Measurements from ENCODE around the gene PIK3C2G.

PIK3C2G gene

GRCh38 chr12:18430425-18431048 is 169.2 kb downstream of the PIK3C2G start:
- no peaks in the 10 kb centered on the region for H3K27me3 ChIP-seq (ENCODE audit: control insufficient read depth in 1 of 2, insufficient read depth in 1 of 2, low read length in 2 of 2)
- H3K4me2 ChIP-seq (ENCODE audit: low read length, poor library complexity, severe bottlenecking), result no peak overlapping the region
- H3K4me1 ChIP-seq (ENCODE audit: control insufficient read depth, insufficient read depth, low read depth, low read length), result no peaks in the 10 kb centered on the region
- H2BK15ac ChIP-seq (ENCODE audit: low read depth, poor library complexity, severe bottlenecking), result no peak overlapping the region
- no peak overlapping the region for H3K23ac ChIP-seq (ENCODE audit: low read length in 2 of 2)
- no peaks in the 10 kb centered on the region for H3K79me1 ChIP-seq (replicated peaks; ENCODE audit: low read length, poor library complexity, severe bottlenecking)
- no peaks in the 10 kb centered on the region for H3K36me3 ChIP-seq (ENCODE audit: control insufficient read depth in 1 of 2, insufficient read depth in 2 of 2, low read depth in 1 of 2, low read length in 2 of 2)
- H3K14ac ChIP-seq (ENCODE audit: low read length in 2 of 2), result no peak overlapping the region
- peak overlapping the region in 1 of 2 experiments; percentile 7 for H3K18ac ChIP-seq (ENCODE audit: low read depth in 1 of 2, low read length in 2 of 2)
- no peaks in the 10 kb centered on the region for H3K9me3 ChIP-seq (ENCODE audit: control insufficient read depth, low read length)
- peak; percentile 71 for DNase-seq
- no peak overlapping the region for H3K4ac ChIP-seq (ENCODE audit: low read depth in 1 of 2, low read length in 2 of 2)
- no peak overlapping the region for H4K8ac ChIP-seq (ENCODE audit: low read length)
- 0% methylated on average over 2 of the region's 3 CpGs for WGBS
- H3K27ac ChIP-seq (ENCODE audit: low read length, poor library complexity, severe bottlenecking), result no peak overlapping the region
- H3K9ac ChIP-seq (ENCODE audit: low read length), result no peak overlapping the region
- no peak overlapping the region for H4K91ac ChIP-seq (ENCODE audit: low read length)
- no peak overlapping the region for H2BK5ac ChIP-seq (ENCODE audit: low read depth, low read length, poor library complexity, severe bottlenecking)
- no peak overlapping the region for H2BK120ac ChIP-seq (ENCODE audit: low read depth, low read length)
- no peak overlapping the region for H2BK12ac ChIP-seq (ENCODE audit: low read length in 2 of 2)
- H3K4me3 ChIP-seq (ENCODE audit: insufficient read depth in 1 of 2, low read depth in 1 of 2, low read length in 2 of 2), result no peak overlapping the region
- no peak overlapping the region for H2AK5ac ChIP-seq (ENCODE audit: low read length, severe bottlenecking)
- no peak overlapping the region for H2AFZ ChIP-seq (ENCODE audit: low read depth, low read length)

DNA sequence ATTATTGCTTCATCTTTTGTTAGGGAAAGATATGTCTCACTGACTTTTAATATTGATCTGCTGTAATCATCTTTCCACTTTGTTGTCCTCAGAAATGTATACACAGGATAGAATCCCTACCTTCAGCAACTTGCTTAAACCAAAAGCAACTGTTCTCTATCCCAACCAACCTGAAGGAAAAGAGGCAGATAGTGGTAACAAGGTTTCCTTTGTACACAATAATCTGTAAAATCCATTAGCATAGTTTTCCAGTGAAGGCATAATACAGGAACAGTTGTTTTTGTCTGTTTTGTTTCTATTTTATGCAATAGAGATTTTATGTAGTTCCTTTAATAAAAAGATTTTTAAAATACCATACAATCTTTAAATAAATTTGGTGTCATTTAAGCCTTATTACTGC is 170.5 kb downstream of the PIK3C2G start:
- Histone ChIP-seq H2BK120ac (ENCODE audit: low read depth, low read length) (no peak overlapping the region), H2AK5ac (ENCODE audit: low read length, severe bottlenecking) (no peak overlapping the region), H3K27me3 (ENCODE audit: control insufficient read depth in 1 of 2, insufficient read depth in 1 of 2, low read length in 2 of 2) (no peaks in the 10 kb centered on the region), H4K91ac (ENCODE audit: low read length) (no peak overlapping the region), H3K18ac (ENCODE audit: low read depth in 1 of 2, low read length in 2 of 2) (no peak overlapping the region), H3K4me1 (ENCODE audit: control insufficient read depth, insufficient read depth, low read depth, low read length) (no peaks in the 10 kb centered on the region), H2AFZ (ENCODE audit: low read depth, low read length) (no peak overlapping the region), H3K4me3 (ENCODE audit: insufficient read depth in 1 of 2, low read depth in 1 of 2, low read length in 2 of 2) (no peak overlapping the region), H2BK15ac (ENCODE audit: low read depth, poor library complexity, severe bottlenecking) (no peak overlapping the region), H2BK12ac (ENCODE audit: low read length in 2 of 2) (no peak overlapping the region), H3K23ac (ENCODE audit: low read length in 2 of 2) (no peak overlapping the region), H4K8ac (ENCODE audit: low read length) (no peak overlapping the region), H3K27ac (ENCODE audit: low read length, poor library complexity, severe bottlenecking) (no peak overlapping the region), H3K9me3 (ENCODE audit: control insufficient read depth, low read length) (no peaks in the 10 kb centered on the region), H2BK5ac (ENCODE audit: low read depth, low read length, poor library complexity, severe bottlenecking) (no peak overlapping the region), H3K4me2 (ENCODE audit: low read length, poor library complexity, severe bottlenecking) (no peak overlapping the region), H3K36me3 (ENCODE audit: control insufficient read depth in 1 of 2, insufficient read depth in 2 of 2, low read depth in 1 of 2, low read length in 2 of 2) (no peaks in the 10 kb centered on the region), H3K9ac (ENCODE audit: low read length) (no peak overlapping the region), H3K4ac (ENCODE audit: low read depth in 1 of 2, low read length in 2 of 2) (no peak overlapping the region), H3K14ac (ENCODE audit: low read length in 2 of 2) (no peak overlapping the region), H3K79me1 (replicated peaks; ENCODE audit: low read length, poor library complexity, severe bottlenecking) (no peaks in the 10 kb centered on the region)
- DNase-seq, result no peak

DNA sequence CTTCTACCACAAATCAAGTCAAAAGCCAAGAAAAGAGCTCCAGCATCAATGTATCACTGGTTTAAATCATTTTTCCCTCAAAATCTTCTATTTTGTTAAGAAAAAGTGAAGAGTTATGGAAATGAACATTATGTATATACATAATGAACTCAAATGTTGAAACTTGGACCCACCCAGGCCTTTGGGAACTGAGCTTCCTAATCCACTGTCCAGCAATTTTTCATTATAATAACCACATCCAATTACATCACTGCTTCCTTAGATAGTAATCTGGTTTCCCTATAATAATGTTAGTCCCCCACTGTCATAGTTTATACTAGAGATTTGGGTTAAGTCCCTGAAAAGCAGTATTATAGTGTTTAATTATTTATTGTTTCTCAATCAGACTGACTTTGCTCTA is 170.9 kb downstream of the PIK3C2G start:
- no peak overlapping the region for H2AFZ ChIP-seq (ENCODE audit: low read depth, low read length)
- H3K79me1 ChIP-seq (replicated peaks; ENCODE audit: low read length, poor library complexity, severe bottlenecking), result no peaks in the 10 kb centered on the region
- H3K4me2 ChIP-seq (ENCODE audit: low read length, poor library complexity, severe bottlenecking), result no peak overlapping the region
- H2BK120ac ChIP-seq (ENCODE audit: low read depth, low read length), result no peak overlapping the region
- no peak overlapping the region for H3K14ac ChIP-seq (ENCODE audit: low read length in 2 of 2)
- H3K4me3 ChIP-seq (ENCODE audit: insufficient read depth in 1 of 2, low read depth in 1 of 2, low read length in 2 of 2), result no peak overlapping the region
- no peak for DNase-seq
- H3K23ac ChIP-seq (ENCODE audit: low read length in 2 of 2), result no peak overlapping the region
- no peaks in the 10 kb centered on the region for H3K36me3 ChIP-seq (ENCODE audit: control insufficient read depth in 1 of 2, insufficient read depth in 2 of 2, low read depth in 1 of 2, low read length in 2 of 2)
- no peak overlapping the region for H4K8ac ChIP-seq (ENCODE audit: low read length)
- H3K9me3 ChIP-seq (ENCODE audit: control insufficient read depth, low read length), result no peaks in the 10 kb centered on the region
- no peak overlapping the region for H3K27ac ChIP-seq (ENCODE audit: low read length, poor library complexity, severe bottlenecking)
- no peak overlapping the region for H2BK15ac ChIP-seq (ENCODE audit: low read depth, poor library complexity, severe bottlenecking)
- H2BK5ac ChIP-seq (ENCODE audit: low read depth, low read length, poor library complexity, severe bottlenecking), result no peak overlapping the region
- H3K9ac ChIP-seq (ENCODE audit: low read length), result no peak overlapping the region
- H2BK12ac ChIP-seq (ENCODE audit: low read length in 2 of 2), result no peak overlapping the region
- no peaks in the 10 kb centered on the region for H3K4me1 ChIP-seq (ENCODE audit: control insufficient read depth, insufficient read depth, low read depth, low read length)
- no peak overlapping the region for H4K91ac ChIP-seq (ENCODE audit: low read length)
- no peak overlapping the region for H2AK5ac ChIP-seq (ENCODE audit: low read length, severe bottlenecking)
- no peak overlapping the region for H3K18ac ChIP-seq (ENCODE audit: low read depth in 1 of 2, low read length in 2 of 2)
- no peak overlapping the region for H3K4ac ChIP-seq (ENCODE audit: low read depth in 1 of 2, low read length in 2 of 2)
- no peaks in the 10 kb centered on the region for H3K27me3 ChIP-seq (ENCODE audit: control insufficient read depth in 1 of 2, insufficient read depth in 1 of 2, low read length in 2 of 2)

- no peak overlapping the region for H2BK15ac ChIP-seq (ENCODE audit: low read depth, poor library complexity, severe bottlenecking)
- no peaks in the 10 kb centered on the region for H3K4me1 ChIP-seq (ENCODE audit: control insufficient read depth, insufficient read depth, low read depth, low read length)
- no peaks in the 10 kb centered on the region for H3K36me3 ChIP-seq (ENCODE audit: control insufficient read depth in 1 of 2, insufficient read depth in 2 of 2, low read depth in 1 of 2, low read length in 2 of 2)
- no peak overlapping the region for H4K91ac ChIP-seq (ENCODE audit: low read length)
- no peak overlapping the region for H3K23ac ChIP-seq (ENCODE audit: low read length in 2 of 2)
- no peak overlapping the region for H3K27ac ChIP-seq (ENCODE audit: low read length, poor library complexity, severe bottlenecking)
- no peaks in the 10 kb centered on the region for H3K27me3 ChIP-seq (ENCODE audit: control insufficient read depth in 1 of 2, insufficient read depth in 1 of 2, low read length in 2 of 2)
- no peak overlapping the region for H2BK12ac ChIP-seq (ENCODE audit: low read length in 2 of 2)
- H2BK5ac ChIP-seq (ENCODE audit: low read depth, low read length, poor library complexity, severe bottlenecking), result no peak overlapping the region
- no peak overlapping the region for H3K4me3 ChIP-seq (ENCODE audit: insufficient read depth in 1 of 2, low read depth in 1 of 2, low read length in 2 of 2)
- no peak overlapping the region for H4K8ac ChIP-seq (ENCODE audit: low read length)
- no peak overlapping the region for H2BK120ac ChIP-seq (ENCODE audit: low read depth, low read length)
- H2AK5ac ChIP-seq (ENCODE audit: low read length, severe bottlenecking), result no peak overlapping the region
- no peak overlapping the region for H3K4me2 ChIP-seq (ENCODE audit: low read length, poor library complexity, severe bottlenecking)
- H3K14ac ChIP-seq (ENCODE audit: low read length in 2 of 2), result no peak overlapping the region
- no peak for DNase-seq
- no peaks in the 10 kb centered on the region for H3K79me1 ChIP-seq (replicated peaks; ENCODE audit: low read length, poor library complexity, severe bottlenecking)
- no peak overlapping the region for H2AFZ ChIP-seq (ENCODE audit: low read depth, low read length)
- no peak overlapping the region for H3K9ac ChIP-seq (ENCODE audit: low read length)
- no peak overlapping the region for H3K18ac ChIP-seq (ENCODE audit: low read depth in 1 of 2, low read length in 2 of 2)
- no peak overlapping the region for H3K4ac ChIP-seq (ENCODE audit: low read depth in 1 of 2, low read length in 2 of 2)
- no peaks in the 10 kb centered on the region for H3K9me3 ChIP-seq (ENCODE audit: control insufficient read depth, low read length)
Measured at GRCh38 chr12:18436170-18436569, 174.9 kb downstream of the PIK3C2G start.

Data from mesenchymal stem cell (in vitro differentiated cells and primary cell).